BLaER1 (cell line): ENCODE data around the gene HYLS1.

Experiments
- H3K27ac ChIP-seq: shearing (Covaris generic); formaldehyde crosslinking; 2 replicates; pipeline ENCODE4 v1.8.1; 2022
- H3K27me3 ChIP-seq: shearing (Covaris generic); formaldehyde crosslinking; 2 replicates; pipeline ENCODE4 v1.8.1; 2022
- H3K36me3 ChIP-seq: shearing (Covaris generic); formaldehyde crosslinking; 2 replicates; pipeline ENCODE4 v1.8.1; 2022
- H3K4me1 ChIP-seq: shearing (Covaris generic); formaldehyde crosslinking; 2 replicates; pipeline ENCODE4 v1.8.1; 2022
- H3K4me2 ChIP-seq: shearing (Covaris generic); formaldehyde crosslinking; 2 replicates; pipeline ENCODE4 v1.8.1; 2022
- H3K4me3 ChIP-seq: shearing (Covaris generic); formaldehyde crosslinking; 2 replicates; pipeline ENCODE4 v1.8.1; 2022
- H3K9ac ChIP-seq: shearing (Covaris generic); formaldehyde crosslinking; 2 replicates; pipeline ENCODE4 v1.8.1; 2022
- H3K9me3 ChIP-seq: shearing (Covaris generic); formaldehyde crosslinking; 2 replicates; pipeline ENCODE4 v1.8.1; 2022
- H4K20me1 ChIP-seq: shearing (Covaris generic); formaldehyde crosslinking; 2 replicates; pipeline ENCODE4 v1.8.1; 2022
- Cebpa-rat ChIP-seq: shearing (Covaris generic); IDR thresholded peaks from 2 replicates; pipeline ENCODE4 v1.8.1; 2022

The HYLS1 gene

GRCh38 chr11:125921042-125921441 is 33.6 kb downstream of the HYLS1 start:
- no peak for TF ChIP-seq Cebpa-rat
- no peak overlapping the region for H3K4me2 ChIP-seq
- H3K9me3 ChIP-seq, result no peaks in the 10 kb centered on the region
- no peak overlapping the region for H3K4me3 ChIP-seq
- no peaks in the 10 kb centered on the region for H3K36me3 ChIP-seq
- H3K27me3 ChIP-seq, result no peaks in the 10 kb centered on the region
- H3K9ac ChIP-seq, result no peak overlapping the region
- H4K20me1 ChIP-seq, result no peaks in the 10 kb centered on the region
- 0 out of 2 replicates have a peak, but pooled peaks cover 3% of the 10 kb centered on the region for H3K4me1 ChIP-seq
- H3K27ac ChIP-seq, result no peak overlapping the region

- Histone ChIP-seq H4K20me1 (no peaks in the 10 kb centered on the region), H3K27me3 (no peaks in the 10 kb centered on the region), H3K4me3 (no peak overlapping the region), H3K9me3 (no peaks in the 10 kb centered on the region), H3K4me1 (0 out of 2 replicates have a peak, but pooled peaks cover 5% of the 10 kb centered on the region), H3K9ac (no peak overlapping the region), H3K27ac (no peak overlapping the region), H3K4me2 (no peak overlapping the region), H3K36me3 (no peaks in the 10 kb centered on the region)
- TF ChIP-seq Cebpa-rat, result no peak
Observed at GRCh38 chr11:125922156-125922555, 34.7 kb downstream of the HYLS1 start.

- no peaks in the 10 kb centered on the region for H4K20me1 ChIP-seq
- 0 out of 2 replicates have a peak, but pooled peaks cover 5% of the 10 kb centered on the region for H3K4me1 ChIP-seq
- no peak overlapping the region for H3K27ac ChIP-seq
- no peak overlapping the region for H3K9ac ChIP-seq
- no peaks in the 10 kb centered on the region for H3K27me3 ChIP-seq
- no peak overlapping the region for H3K4me2 ChIP-seq
- TF ChIP-seq Cebpa-rat, result no peak
- no peak overlapping the region for H3K4me3 ChIP-seq
- no peaks in the 10 kb centered on the region for H3K36me3 ChIP-seq
- H3K9me3 ChIP-seq, result no peaks in the 10 kb centered on the region
Observed at GRCh38 chr11:125923012-125923579, 35.6 kb downstream of the HYLS1 start.

- TF ChIP-seq Cebpa-rat, result no peak
- Histone ChIP-seq H4K20me1 (no peaks in the 10 kb centered on the region), H3K4me2 (no peak overlapping the region), H3K4me1 (0 out of 2 replicates have a peak, but pooled peaks cover 5% of the 10 kb centered on the region), H3K27me3 (no peaks in the 10 kb centered on the region), H3K9ac (no peak overlapping the region), H3K36me3 (no peaks in the 10 kb centered on the region), H3K27ac (no peak overlapping the region), H3K4me3 (no peak overlapping the region), H3K9me3 (no peaks in the 10 kb centered on the region)
Observed at GRCh38 chr11:125923633-125924032, 36.2 kb downstream of the HYLS1 start.

- Histone ChIP-seq H3K27me3 (no peaks in the 10 kb centered on the region), H3K36me3 (no peaks in the 10 kb centered on the region), H3K4me2 (no peak overlapping the region), H4K20me1 (no peaks in the 10 kb centered on the region), H3K4me1 (0 out of 2 replicates have a peak, but pooled peaks cover 5% of the 10 kb centered on the region), H3K27ac (no peak overlapping the region), H3K4me3 (no peak overlapping the region), H3K9me3 (no peaks in the 10 kb centered on the region), H3K9ac (no peak overlapping the region)
- no peak for TF ChIP-seq Cebpa-rat
Observed at GRCh38 chr11:125924384-125925007, 37.0 kb downstream of the HYLS1 start.

- H3K4me3 ChIP-seq, result no peak overlapping the region
- no peak overlapping the region for H3K4me2 ChIP-seq
- H3K27ac ChIP-seq, result no peak overlapping the region
- 0 out of 2 replicates have a peak, but pooled peaks cover 5% of the 10 kb centered on the region for H3K4me1 ChIP-seq
- TF ChIP-seq Cebpa-rat, result no peak
- no peak overlapping the region for H3K9ac ChIP-seq
- H3K9me3 ChIP-seq, result no peaks in the 10 kb centered on the region
- no peaks in the 10 kb centered on the region for H3K27me3 ChIP-seq
- no peaks in the 10 kb centered on the region for H4K20me1 ChIP-seq
- H3K36me3 ChIP-seq, result no peaks in the 10 kb centered on the region
Observed at GRCh38 chr11:125925247-125925740, 37.8 kb downstream of the HYLS1 start.

- Histone ChIP-seq H3K9ac (no peak overlapping the region), H3K27ac (no peak overlapping the region), H3K4me1 (0 out of 2 replicates have a peak, but pooled peaks cover 5% of the 10 kb centered on the region), H3K36me3 (no peaks in the 10 kb centered on the region), H3K9me3 (no peaks in the 10 kb centered on the region), H3K4me3 (no peak overlapping the region), H4K20me1 (no peaks in the 10 kb centered on the region), H3K27me3 (no peaks in the 10 kb centered on the region), H3K4me2 (no peak overlapping the region)
- TF ChIP-seq Cebpa-rat, result no peak
Observed at GRCh38 chr11:125925804-125926203, 38.3 kb downstream of the HYLS1 start.

- Histone ChIP-seq H3K9ac (no peak overlapping the region), H3K27ac (no peak overlapping the region), H3K4me2 (no peak overlapping the region), H3K27me3 (no peaks in the 10 kb centered on the region), H3K9me3 (no peaks in the 10 kb centered on the region), H4K20me1 (no peaks in the 10 kb centered on the region), H3K4me1 (0 out of 2 replicates have a peak, but pooled peaks cover 5% of the 10 kb centered on the region), H3K36me3 (no peaks in the 10 kb centered on the region), H3K4me3 (no peak overlapping the region)
- TF ChIP-seq Cebpa-rat, result no peak
Observed at GRCh38 chr11:125926682-125927081, 39.2 kb downstream of the HYLS1 start.

- Histone ChIP-seq H3K9me3 (no peaks in the 10 kb centered on the region), H3K4me1 (0 out of 2 replicates have a peak, but pooled peaks cover 5% of the 10 kb centered on the region), H4K20me1 (no peaks in the 10 kb centered on the region), H3K9ac (no peak overlapping the region), H3K4me2 (no peak overlapping the region), H3K4me3 (no peak overlapping the region), H3K27ac (no peak overlapping the region), H3K36me3 (no peaks in the 10 kb centered on the region), H3K27me3 (no peaks in the 10 kb centered on the region)
- no peak for TF ChIP-seq Cebpa-rat
Observed at GRCh38 chr11:125929445-125930075, 42.1 kb downstream of the HYLS1 start.

- no peaks in the 10 kb centered on the region for H3K9me3 ChIP-seq
- H3K4me3 ChIP-seq, result no peak overlapping the region
- no peaks in the 10 kb centered on the region for H4K20me1 ChIP-seq
- 0 out of 2 replicates have a peak, but pooled peaks cover 5% of the 10 kb centered on the region for H3K4me1 ChIP-seq
- H3K4me2 ChIP-seq, result no peak overlapping the region
- H3K27me3 ChIP-seq, result no peaks in the 10 kb centered on the region
- no peak overlapping the region for H3K9ac ChIP-seq
- no peak for TF ChIP-seq Cebpa-rat
- H3K36me3 ChIP-seq, result no peaks in the 10 kb centered on the region
- H3K27ac ChIP-seq, result no peak overlapping the region
Observed at GRCh38 chr11:125930076-125930450, 42.6 kb downstream of the HYLS1 start.
